PC-9 (cell line): Measurements from ENCODE around the gene SFMBT2.
"Not testable (repeated sequence)": the region's sequence is repeated elsewhere in the genome, so short reads cannot be mapped to it uniquely, and the experiment has no call there.

Experiments
- CTCF ChIP-seq: fragments of 200-600 bp; sonication (generic); conservative IDR thresholded peaks from 2 replicates; pipeline ENCODE4 v1.6.1; 2017; ENCODE audit warnings: mixed run types, antibody characterized with exemption, mild to moderate bottlenecking, moderate library complexity
- EZH2 ChIP-seq: fragments of 200-600 bp; sonication (generic); IDR thresholded peaks from 2 replicates; pipeline ENCODE4 v1.8.0; 2017; ENCODE audit warnings: antibody characterized with exemption, low read depth

DNA sequence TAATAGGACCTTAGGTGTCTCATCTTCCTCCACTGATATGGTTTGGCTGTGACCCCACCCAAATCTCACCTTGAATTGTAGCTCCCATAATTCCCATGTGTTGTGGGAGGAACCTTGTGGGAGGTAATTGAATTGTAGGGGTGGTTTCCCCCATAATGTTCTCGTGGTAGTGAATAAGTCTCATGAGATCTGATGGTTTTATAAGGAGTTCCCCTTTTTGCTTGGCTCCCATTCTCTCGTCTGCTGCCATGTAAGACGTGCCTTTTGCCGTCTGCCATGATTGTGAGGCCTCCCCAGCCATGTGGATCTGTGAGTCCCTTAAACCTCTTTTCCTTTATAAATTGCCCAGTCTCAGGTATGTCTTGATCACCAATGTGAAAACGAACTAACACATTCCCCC is 220.1 kb downstream of the SFMBT2 start:
- TF ChIP-seq CTCF, EZH2: not testable (repeated sequence)
